Activated CD8-positive, alpha-beta T cell treated with anti-CD3 and anti-CD28 coated beads for 36 hours (primary cell): ENCODE results near the gene MAP3K5. TPM values are rescaled to one million over a fixed set of nuclear protein-coding genes. Genes with fewer than 3 reads are reported as not detected.
"Not testable (repeated sequence)": the region's sequence is repeated elsewhere in the genome, so short reads cannot be mapped to it uniquely, and the experiment has no call there.

Source experiments
- ATAC-seq: fragments of 200-7000 bp; cut with Tn5 transposase; one replicate; pipeline ENCODE4 v1.10.0; 2021; ENCODE audit warnings: mild to moderate bottlenecking, moderate library complexity
- CTCF ChIA-PET: fragments of 350-600 bp; sonication (Branson Sonifier 250); formaldehyde crosslinking; loops from one replicate; lab custom pipeline; 2021; ENCODE audit warnings: antibody characterized with exemption; lab: Charles Lee
- POLR2A ChIA-PET: fragments of 350-600 bp; sonication (Branson Sonifier 250); formaldehyde crosslinking; loops from one replicate; lab custom pipeline; 2021; ENCODE audit warnings: antibody characterized with exemption; lab: Charles Lee
- DNase-seq: peaks from one replicate; pipeline ENCODE4 v3.0.0-alpha.2; 2020
- H3K27ac Mint-ChIP-seq: one replicate; pipeline ENCODE4 v1.8.0; 2021; ENCODE audit warnings: mild to moderate bottlenecking, mixed read lengths
- H3K27me3 Mint-ChIP-seq: one replicate; pipeline ENCODE4 v1.8.0; 2021; ENCODE audit warnings: mixed read lengths
- H3K36me3 Mint-ChIP-seq: one replicate; pipeline ENCODE4 v1.8.0; 2021; ENCODE audit warnings: low read depth, mixed read lengths
- H3K4me1 Mint-ChIP-seq: one replicate; pipeline ENCODE4 v1.8.0; 2021; ENCODE audit warnings: low read depth, mixed read lengths
- H3K4me3 Mint-ChIP-seq: one replicate; pipeline ENCODE4 v1.8.0; 2021; ENCODE audit warnings: mild to moderate bottlenecking, moderate library complexity, mixed read lengths
- H3K9me3 Mint-ChIP-seq: one replicate; pipeline ENCODE4 v1.8.0; 2021; ENCODE audit warnings: mixed read lengths
- intact Hi-C: fragments of 100-400 bp; cut with micrococcal nuclease; formaldehyde crosslinking; loops from one replicate; pipeline ENCODE4 v1.10.0; 2022
- total RNA-seq, 2 experiments: library from RNA; stranded (reverse); gene quantifications; one replicate each; pipeline ENCODE4 v1.2.3, GENCODE V29; 2021
- TF ChIP-seq, protein P1 (sequence below): fragments of 200-600 bp; IDR thresholded peaks from one replicate; pipeline ENCODE4 v1.8.0; 2022; ENCODE audit warnings: antibody characterized with exemption, mild to moderate bottlenecking

Gene MAP3K5
- total RNA-seq, 2 experiments from 2014 or later: 4.4 to 4.6 TPM

DNA sequence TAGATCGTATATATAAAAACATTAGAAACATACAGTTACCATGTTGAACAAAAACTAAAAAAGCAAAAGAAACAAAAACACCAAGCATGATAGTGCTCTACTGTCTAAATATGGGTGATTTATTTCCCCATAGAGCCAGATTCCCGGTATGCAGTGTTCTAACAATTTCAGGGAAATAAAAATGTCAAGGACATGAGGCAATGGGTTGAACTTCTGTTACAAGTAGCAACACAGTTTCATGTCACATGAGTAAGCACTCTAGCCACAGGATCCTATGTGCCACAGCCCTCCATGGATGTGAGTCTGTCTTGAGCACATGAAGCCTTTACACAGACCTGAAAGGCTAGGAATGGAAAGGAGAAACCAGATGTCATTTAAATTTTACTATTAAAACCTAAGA is 96.0 kb downstream of the MAP3K5 start:
- H3K36me3 Mint-ChIP-seq: peaks cover 3% of the 10 kb centered on the region
- TF ChIP-seq, protein P1, sequence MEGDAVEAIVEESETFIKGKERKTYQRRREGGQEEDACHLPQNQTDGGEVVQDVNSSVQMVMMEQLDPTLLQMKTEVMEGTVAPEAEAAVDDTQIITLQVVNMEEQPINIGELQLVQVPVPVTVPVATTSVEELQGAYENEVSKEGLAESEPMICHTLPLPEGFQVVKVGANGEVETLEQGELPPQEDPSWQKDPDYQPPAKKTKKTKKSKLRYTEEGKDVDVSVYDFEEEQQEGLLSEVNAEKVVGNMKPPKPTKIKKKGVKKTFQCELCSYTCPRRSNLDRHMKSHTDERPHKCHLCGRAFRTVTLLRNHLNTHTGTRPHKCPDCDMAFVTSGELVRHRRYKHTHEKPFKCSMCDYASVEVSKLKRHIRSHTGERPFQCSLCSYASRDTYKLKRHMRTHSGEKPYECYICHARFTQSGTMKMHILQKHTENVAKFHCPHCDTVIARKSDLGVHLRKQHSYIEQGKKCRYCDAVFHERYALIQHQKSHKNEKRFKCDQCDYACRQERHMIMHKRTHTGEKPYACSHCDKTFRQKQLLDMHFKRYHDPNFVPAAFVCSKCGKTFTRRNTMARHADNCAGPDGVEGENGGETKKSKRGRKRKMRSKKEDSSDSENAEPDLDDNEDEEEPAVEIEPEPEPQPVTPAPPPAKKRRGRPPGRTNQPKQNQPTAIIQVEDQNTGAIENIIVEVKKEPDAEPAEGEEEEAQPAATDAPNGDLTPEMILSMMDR: no peak
- ATAC-seq (peak; percentile 30), DNase-seq (no peak)
- POLR2A ChIA-PET: no interaction called here
- CTCF ChIA-PET: interaction anchor here (1.3 to 1.4 kb wide), 2 partner anchors 52 to 96 kb away, joined by 4 to 5 read pairs; partner anchors contain the start of gene MAP3K5
- no peak overlapping the region for H3K4me3 Mint-ChIP-seq
- intact Hi-C loops: no loop called here
- H3K4me1 Mint-ChIP-seq: peaks cover 17% of the 10 kb centered on the region
- H3K27me3 Mint-ChIP-seq: no peaks in the 10 kb centered on the region
- H3K9me3 Mint-ChIP-seq: no peaks in the 10 kb centered on the region
- H3K27ac Mint-ChIP-seq: no peak overlapping the region

DNA sequence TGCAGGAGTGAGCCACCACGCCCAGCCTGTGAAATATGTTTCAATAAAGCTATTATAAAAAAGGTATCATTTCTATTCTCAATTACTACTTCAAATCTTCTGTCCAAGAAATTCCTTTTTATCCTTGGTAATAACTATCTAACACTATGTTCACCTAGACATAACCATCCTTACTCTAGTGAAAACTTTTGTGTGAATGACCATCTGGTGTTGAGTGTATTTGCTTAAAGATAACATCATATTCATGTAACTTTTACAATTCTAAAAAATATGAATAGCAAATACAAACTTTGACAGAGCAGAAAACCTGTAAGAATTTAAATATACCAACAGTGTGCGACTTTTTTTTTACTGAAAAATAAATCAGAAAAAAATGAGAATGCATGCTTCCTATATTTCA is 96.9 kb downstream of the MAP3K5 start:
- intact Hi-C loops: no loop called here
- no peaks in the 10 kb centered on the region for H3K9me3 Mint-ChIP-seq
- ATAC-seq (no peak), DNase-seq (no peak)
- peaks cover 13% of the 10 kb centered on the region for H3K4me1 Mint-ChIP-seq
- peaks cover 3% of the 10 kb centered on the region for H3K36me3 Mint-ChIP-seq
- H3K4me3 Mint-ChIP-seq: no peak overlapping the region
- no peak overlapping the region for H3K27ac Mint-ChIP-seq
- TF ChIP-seq, protein P1: no peak
- ChIA-PET POLR2A (no interaction called here), CTCF (no interaction called here)
- no peaks in the 10 kb centered on the region for H3K27me3 Mint-ChIP-seq

DNA sequence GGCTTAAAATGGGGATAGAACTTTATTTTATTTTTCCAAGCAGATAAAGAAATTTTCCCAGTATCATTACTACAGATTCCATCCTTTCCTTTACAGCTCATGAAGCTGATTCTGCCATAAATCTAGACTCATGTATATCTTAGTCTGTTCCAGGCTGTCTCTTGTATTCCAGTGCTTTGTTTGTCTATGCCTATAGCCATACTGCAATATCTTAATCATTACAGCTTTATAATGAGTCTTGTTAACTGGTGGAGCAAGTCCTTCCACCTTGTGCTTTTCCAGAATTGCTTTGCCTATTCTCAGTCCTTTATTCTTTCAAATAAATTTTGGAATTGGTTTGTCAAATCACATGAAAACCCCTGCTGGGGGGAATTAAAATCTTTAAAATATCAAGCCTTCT is 99.2 kb downstream of the MAP3K5 start:
- Mint-ChIP-seq H3K4me3 (no peak overlapping the region), H3K9me3 (no peaks in the 10 kb centered on the region), H3K36me3 (peaks cover 3% of the 10 kb centered on the region), H3K4me1 (peaks cover 7% of the 10 kb centered on the region), H3K27ac (no peak overlapping the region), H3K27me3 (no peaks in the 10 kb centered on the region)
- ChIA-PET CTCF (interaction anchor here (0.8 kb wide), 1 partner anchor 49 kb away, joined by 3 read pairs; no protein-coding TSS in a partner anchor), POLR2A (interaction anchor here (0.9 kb wide), 1 partner anchor 45 kb away, joined by 3 read pairs; no protein-coding TSS in a partner anchor)
- ATAC-seq (no peak), DNase-seq (no peak)
- intact Hi-C loops: no loop called here
- TF ChIP-seq, protein P1: no peak

DNA sequence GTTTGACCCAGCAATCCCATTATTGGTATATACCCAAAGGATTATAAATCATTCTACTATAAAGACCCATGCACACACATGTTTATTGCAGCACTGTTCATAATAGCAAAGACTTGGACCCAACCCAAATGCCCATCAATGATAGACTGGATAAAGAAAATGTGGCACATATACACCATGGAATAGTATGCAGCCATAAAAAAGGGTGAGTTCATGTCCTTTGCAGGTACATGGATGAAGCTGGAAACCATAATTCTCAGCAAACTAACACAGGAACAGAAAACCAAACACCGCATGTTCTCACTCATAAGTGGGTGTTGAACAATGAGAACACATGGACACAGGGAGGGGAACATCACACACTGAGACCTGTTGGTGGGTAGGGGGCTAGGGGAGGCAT is 104.4 kb downstream of the MAP3K5 start:
- H3K36me3 Mint-ChIP-seq: peaks cover 12% of the 10 kb centered on the region
- intact Hi-C loops, H3K9me3 Mint-ChIP-seq, H3K27me3 Mint-ChIP-seq, DNase-seq, ATAC-seq, H3K27ac Mint-ChIP-seq, POLR2A ChIA-PET, H3K4me3 Mint-ChIP-seq, H3K4me1 Mint-ChIP-seq: not testable (repeated sequence)
- CTCF ChIA-PET: interaction anchor here (2.0 kb wide), 1 partner anchor 104 kb away, joined by 6 read pairs; the partner anchor contains the start of gene MAP3K5

DNA sequence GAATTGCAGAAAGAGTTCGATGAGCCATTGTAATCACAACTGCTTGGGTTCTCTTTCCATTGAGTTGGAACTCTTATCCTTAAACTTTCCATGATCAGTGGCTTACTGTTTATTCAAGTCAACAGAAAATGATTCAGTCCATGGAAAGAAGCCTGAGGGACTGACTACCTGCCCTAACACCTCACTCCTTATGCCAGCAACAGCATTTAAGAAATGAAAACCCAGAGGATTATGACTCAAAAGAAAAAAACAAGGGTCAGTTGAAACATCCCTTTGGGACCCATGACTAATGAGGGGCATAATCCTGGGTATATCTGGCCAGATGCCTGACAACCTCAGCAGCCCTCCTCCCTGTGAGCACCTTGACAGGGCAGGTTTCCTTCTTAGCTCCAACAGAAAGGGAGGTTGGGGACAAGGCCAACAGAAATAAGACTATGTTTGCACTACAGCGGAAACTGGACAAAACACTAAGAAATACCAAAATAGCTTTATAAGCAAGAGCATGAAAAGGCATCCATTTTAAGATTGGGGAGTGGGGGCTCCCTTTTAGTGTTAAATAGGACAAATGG is 106.7 kb downstream of the MAP3K5 start:
- POLR2A ChIA-PET: no interaction called here
- CTCF ChIA-PET: interaction anchor here (1.3 to 1.9 kb wide), 2 partner anchors 41 to 106 kb away, joined by 3 to 9 read pairs; partner anchors contain the start of gene MAP3K5
- no peaks in the 10 kb centered on the region for H3K27me3 Mint-ChIP-seq
- TF ChIP-seq, protein P1: no peak
- peaks cover 6% of the 10 kb centered on the region for H3K9me3 Mint-ChIP-seq
- peaks cover 12% of the 10 kb centered on the region for H3K36me3 Mint-ChIP-seq
- ATAC-seq (no peak), DNase-seq (no peak)
- H3K4me3 Mint-ChIP-seq: no peak overlapping the region
- intact Hi-C loops: no loop called here
- H3K27ac Mint-ChIP-seq: no peak overlapping the region
- no peaks in the 10 kb centered on the region for H3K4me1 Mint-ChIP-seq
